ENCODE data around the gene DSCAML1.

Gene DSCAML1

DNA sequence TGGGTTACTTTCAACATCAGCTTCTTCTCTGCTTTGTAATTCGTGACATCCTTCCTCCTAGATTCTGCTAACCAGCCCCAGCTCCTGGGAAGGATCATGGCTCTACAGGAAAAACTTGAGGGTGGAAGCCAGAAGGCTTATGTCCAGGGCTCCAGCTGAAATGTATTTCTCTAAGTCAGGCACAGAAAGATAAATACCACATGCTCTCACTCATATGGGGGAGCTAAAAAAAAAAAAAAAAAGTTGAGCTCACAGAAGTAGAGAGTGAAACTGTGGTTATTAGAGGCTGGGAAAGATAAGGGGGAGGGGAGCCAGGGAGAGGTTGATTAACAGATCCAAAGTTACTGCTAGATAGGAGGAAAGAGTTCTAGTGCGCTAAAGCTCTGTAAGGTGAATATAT is 74.9 kb downstream of the DSCAML1 start:
- no peak for DNase-seq (ENCODE audit: low read depth)

GRCh38 chr11:117720061-117720511 is 76.9 kb downstream of the DSCAML1 start:
- DNase-seq (ENCODE audit: low read depth), result no peak

DNA sequence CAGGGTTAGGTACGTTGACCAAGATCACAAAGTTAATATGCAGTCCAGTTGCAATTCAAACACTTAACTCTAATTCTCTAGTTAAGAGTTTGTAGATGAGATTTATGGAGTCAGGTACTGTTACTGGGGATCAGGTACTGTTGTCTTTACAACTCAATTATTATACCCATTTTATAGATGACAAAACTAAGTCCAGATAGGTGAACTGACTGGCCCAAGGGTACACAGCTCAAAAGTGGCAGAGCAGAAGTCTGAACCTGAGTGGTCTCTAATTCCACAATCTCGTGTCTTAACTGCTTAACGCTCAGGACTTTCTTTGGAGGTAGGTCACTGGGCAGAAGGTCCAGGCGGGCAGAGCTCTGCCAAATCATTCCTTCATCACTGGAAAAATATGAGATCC is 77.5 kb downstream of the DSCAML1 start:
- no peak for DNase-seq (ENCODE audit: low read depth)

DNA sequence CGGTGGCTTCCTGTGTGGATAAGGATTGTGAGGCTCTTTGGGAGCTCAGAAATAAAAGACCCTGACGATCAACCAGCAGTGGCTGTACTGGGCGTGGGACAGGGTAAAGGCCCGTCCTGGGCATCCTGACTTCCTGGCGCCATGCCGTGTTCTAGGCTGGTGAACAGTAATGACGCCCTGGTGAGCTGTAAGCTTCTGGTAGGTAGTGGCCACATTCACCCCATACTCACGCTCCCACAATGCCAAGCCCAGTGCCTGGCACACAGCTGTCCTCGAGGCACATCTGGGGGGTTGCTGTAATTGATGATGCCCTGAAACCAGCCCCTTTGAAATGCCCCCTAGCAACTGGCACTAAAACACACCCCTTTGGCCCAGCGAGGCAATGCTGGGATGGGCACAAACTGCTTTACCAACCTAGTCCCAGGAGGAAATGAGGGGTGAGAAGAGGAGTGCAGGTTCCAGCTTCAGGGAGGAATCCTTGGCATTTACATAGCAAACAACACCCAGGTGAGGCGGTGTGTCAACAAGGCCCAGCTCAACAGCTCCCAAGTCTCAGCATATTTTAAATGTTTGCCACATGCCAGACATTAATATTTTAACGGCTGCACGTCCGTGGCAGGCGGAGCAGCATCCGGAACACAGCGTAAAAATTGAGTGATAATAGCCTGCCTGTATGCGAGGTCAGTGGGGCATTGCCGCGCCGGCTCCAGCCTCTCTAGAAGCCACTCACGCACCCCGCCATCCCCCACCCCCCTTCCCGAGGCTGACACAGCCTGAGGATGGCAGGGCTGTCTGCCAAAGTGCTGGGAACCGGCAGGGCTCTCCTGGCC is 79.3 kb downstream of the DSCAML1 start:
- DNase-seq (ENCODE audit: low read depth), result no peak

GRCh38 chr11:117716521-117717440 is 80.2 kb downstream of the DSCAML1 start:
- no peak for DNase-seq (ENCODE audit: low read depth)

DNA sequence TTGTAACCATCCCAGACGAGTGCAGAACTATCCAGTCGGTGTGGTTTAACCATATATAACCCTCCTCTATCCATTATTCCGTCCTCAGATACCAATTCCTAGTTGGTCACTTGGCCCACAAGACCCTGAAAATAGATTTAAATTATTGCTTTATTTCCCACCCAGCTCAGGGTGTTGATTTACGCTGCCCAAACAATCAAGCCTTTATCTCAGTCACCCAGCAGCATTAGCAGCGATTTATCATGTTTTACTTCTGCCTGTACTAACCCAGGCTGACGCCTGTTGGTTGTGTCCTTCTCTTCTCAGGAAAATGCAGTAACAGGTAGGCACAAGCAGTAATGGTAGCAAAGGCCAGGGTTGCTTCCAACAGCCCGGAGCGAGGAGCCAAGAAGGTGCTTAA is 81.2 kb downstream of the DSCAML1 start:
- DNase-seq (ENCODE audit: low read depth), result no peak

DNA sequence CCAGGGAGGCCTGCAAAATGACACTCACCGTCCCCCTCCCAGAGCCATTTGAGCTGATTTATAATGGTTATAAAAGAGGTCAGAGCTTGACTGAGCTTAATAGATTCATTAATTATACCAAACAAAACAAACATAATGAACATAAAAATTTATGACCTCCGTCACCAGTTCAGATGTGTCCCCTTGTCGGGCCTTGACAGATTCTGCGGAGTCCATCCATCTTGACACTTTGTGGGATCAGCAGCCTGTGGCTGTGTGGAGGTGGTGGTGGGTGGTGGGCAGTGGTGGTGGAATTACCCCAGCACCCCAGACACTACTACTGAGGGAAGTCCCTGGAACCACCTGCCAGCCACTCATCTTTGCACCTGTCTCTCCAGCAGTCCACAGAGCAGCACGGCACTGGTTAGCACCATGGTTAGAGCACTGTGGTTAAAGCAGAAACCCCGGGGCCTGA is 83.5 kb downstream of the DSCAML1 start:
- no peak for DNase-seq (ENCODE audit: low read depth)

DNA sequence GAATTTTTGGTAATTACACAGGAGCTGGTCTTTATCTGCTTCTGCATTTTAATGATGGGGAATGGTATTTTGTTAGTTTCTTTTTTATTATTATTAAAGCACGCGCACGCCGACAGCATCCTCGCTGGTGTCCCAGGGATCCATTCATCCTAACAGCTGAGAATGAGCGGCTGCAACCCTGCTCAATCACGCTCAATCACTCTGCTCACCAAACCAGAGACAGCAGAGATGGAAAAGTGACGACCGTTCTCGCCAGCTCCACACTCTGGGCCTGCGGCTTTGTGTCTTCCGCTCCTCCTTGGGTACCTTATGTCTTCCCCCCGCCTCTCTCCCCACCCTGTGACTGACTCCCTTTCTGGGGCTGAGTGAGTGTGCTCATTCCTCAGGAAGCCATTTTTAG is 84.5 kb downstream of the DSCAML1 start:
- no peak for DNase-seq (ENCODE audit: low read depth)

DNA sequence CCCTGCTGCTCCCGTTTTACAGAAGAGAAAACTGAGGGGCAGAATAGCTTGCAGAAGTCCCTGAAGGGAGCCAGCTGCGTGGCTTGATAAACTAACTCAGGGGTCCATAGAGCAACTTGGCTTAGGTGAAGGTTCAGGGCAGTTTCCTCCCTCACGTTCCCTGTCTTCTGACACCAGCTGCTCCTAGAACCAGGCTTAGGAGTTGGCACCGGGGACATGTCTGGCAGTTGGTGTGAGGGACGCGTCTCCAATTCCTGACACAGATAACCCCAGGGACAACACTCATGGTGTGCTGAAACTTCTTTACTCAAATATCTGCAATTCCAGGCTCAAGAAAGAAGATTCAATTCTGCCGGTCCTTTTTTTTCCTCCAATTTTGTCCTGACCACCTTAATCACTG is 85.7 kb downstream of the DSCAML1 start:
- DNase-seq (ENCODE audit: low read depth), result no peak

GRCh38 chr11:117710211-117710610 is 86.8 kb downstream of the DSCAML1 start:
- DNase-seq (ENCODE audit: low read depth), result no peak

DNA sequence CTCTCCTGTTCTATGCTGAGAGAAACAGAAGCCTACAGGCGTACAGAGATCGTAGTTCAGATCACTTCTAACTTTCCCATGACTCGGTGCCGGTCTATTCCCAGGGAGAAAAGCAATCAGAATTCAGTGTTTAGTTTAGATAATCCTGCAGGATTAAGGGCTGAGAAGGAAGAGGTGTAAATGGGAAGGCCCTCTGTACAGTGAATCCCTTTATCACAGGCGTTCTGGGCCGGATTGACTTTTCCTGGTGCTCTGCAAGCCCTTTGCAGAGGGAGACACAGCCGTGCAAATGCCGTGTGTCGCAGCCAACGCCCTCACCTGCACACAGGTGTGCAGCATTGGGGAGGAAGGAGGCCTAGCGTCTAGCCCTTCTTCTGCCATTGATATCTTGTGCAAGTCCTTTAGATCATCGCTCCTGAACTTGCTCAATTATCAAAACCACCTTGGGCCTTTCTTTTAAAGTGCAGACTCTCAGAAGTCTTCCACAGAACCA is 90.6 kb downstream of the DSCAML1 start:
- no peak for DNase-seq (ENCODE audit: low read depth)

DNA sequence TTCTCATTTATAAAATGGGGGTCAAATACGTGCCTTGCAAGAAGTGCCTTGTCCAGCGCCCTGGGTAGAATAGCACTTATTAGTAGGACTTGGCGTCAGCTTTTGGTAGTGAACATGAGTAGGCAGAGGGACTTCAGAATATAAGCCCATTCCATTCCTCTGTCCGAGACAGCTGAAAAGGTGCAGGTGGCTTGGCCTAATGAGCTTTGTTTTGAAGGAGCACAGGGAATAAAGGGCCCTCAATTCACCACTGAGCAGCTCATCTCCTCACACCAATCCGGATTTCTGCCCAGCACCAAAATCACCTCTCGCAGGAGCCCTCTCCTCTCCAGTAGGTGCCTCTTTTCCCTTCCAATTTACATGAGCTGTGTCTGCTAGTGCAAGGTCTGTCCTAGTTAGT is 91.2 kb downstream of the DSCAML1 start:
- no peak for DNase-seq (ENCODE audit: low read depth)

DNA sequence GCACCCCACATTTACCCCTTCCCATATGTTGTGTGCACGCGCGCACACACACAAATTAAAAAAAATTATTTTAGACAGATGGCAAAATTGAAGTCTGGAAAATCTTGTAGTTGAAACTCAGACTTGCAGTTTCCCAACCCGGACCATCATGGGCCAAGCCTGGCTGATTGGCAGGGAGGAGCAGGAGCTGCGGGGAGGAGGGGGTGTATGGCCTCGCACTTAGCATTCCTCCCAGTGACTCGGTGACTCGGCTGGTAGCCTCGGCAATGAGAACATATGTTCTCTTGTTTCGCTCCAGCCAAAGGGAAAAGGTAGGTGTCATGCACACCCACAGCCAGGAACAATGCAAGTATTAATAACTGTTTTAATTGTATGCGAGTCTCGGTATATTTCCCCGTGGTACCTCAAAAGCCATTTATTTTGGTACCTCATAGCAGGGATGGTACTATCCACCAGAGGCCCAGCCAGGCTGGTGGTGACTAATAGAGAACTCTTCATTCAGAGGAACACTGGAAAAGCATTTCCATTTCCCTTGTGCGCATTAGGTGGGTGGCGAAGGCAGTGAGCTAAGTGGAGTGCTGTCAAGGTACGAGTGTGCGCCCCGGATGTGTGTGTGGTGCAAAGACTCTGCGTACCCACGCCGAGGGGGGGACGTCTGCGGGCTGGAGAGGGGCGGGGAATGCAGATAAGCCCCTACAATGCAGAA is 92.5 kb downstream of the DSCAML1 start:
- no peak for DNase-seq (ENCODE audit: low read depth)

DNA sequence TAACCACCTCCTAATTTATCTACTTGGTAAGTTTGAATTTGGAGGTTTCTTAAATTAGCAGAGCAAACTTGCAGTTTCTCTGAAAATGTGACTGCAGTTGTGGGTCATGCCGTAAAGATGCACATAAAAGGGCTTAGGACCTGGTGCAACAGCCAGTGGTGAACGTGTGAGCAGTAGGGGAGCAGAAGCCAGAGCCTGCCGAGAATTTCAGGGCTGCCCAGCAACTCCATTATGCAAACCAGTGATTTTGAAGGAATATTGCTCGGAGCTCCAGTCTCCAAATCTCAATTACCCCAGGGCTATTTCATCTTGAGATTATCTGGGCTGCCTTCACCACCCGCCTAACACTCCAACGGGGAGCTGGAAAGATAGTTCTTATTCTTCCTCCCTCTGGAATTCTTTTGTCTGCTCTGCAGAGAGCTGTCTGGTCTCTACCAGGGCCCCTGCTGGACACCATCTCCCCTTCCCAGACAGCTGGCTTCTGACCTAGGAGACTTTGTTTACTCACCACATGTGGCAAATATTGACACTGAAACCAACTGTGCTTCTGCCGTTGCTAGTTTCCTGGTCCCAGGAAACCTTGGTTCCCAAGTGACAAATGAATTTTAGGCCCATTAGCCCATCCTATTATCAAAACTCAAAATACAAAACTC is 93.9 kb downstream of the DSCAML1 start:
- DNase-seq (ENCODE audit: low read depth), result no peak

DNA sequence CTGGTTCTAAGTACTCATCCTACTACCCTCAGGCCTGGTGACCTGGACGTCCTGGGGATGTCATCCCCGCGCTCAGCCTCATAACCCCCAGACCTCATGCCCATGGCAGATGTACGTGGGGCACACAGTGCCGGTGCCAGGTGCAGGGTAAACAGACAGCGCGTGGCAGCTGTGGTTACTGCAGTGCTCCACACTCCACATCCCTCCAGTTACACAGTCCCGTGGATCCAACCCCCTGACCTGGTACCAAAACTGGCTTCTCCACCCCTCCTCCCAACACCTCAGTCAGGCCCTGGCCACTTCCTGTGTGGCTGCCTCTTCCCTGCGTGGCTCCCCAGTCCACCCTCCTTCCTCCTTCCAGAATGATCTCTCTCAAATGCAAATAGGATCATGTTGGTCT is 95.2 kb downstream of the DSCAML1 start:
- DNase-seq (ENCODE audit: low read depth), result no peak

DNA sequence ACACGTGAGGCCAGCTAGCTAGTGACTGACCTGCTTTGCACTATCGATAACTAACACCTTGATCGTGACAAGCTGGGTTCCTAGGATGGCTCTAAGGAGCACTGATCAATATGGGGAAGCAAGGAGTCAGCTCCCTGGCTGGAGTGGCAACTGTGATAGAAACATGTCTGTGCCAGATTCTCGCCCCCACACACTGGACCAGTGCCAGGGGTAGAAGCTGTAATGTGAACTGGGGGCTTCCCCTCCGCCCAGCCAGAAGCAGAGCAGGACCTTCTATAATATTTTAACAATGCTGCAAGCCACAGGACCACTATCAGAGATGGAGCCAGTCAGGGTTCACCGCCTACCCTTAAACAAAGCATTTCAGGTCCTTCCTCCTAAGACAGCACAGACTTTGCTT is 96.5 kb downstream of the DSCAML1 start:
- no peak for DNase-seq (ENCODE audit: low read depth)

DNA sequence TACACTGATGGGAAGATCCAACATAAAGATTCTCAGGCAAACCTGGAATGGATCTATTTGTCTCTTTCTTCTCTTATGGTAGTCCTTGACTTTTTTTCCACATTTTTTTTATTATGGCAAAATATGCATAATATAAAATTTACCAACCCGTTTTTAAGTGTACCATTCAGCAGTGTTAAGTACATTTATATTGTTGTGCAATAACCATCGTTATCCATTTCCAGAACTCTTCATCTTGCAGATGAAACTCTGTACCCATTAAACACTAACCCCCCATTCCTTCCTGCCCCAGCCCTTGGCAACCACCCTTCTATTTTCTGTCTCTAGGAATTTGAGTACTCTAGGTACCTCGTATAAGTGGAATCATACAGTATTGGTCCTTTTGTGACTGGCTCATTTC is 99.7 kb downstream of the DSCAML1 start:
- no peak for DNase-seq (ENCODE audit: low read depth)

GRCh38 chr11:117696540-117696939 is 100.5 kb downstream of the DSCAML1 start:
- no peak for DNase-seq (ENCODE audit: low read depth)

DNA sequence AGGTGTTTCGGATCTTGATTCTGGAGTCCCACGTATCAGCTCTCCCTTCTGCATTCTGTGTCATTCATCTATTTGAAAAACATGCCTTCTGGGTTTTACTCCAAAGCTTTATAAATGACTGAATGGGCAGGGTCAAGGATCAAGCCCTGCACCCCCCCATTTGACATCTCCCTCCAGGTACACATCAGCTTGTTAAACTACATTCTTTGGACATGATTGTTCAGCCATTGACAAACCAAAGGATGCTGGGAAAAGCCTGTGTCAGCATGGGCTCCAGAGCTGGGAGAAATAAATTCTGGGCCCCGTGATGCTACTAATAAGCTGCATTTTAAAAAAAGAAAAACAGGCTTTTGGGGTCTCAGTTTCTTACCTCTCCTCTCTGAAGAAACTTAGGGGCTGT is 103.7 kb downstream of the DSCAML1 start:
- no peak for DNase-seq (ENCODE audit: low read depth)

GRCh38 chr11:117691516-117691915 is 105.5 kb downstream of the DSCAML1 start:
- DNase-seq (ENCODE audit: low read depth), result no peak

DNA sequence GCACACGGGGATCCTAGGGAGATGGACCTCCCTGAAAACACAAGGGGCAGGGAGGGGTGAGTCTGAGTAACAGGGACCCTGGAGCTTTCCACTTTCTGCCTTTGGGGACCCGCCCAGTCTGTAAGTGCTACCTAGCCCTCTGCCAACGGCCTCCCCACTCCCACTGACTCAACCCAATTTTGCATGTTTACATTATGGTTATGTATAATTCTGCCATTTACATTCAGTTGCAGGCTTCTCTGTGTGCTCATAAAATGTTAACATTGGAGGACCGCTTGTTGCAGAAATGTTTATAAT is 105.8 kb downstream of the DSCAML1 start:
- no peak for DNase-seq (ENCODE audit: low read depth)
